Measurements from ENCODE around the gene PARN. TPM values are rescaled to one million over a fixed set of nuclear protein-coding genes. Genes with fewer than 3 reads are reported as not detected.
"Not testable (repeated sequence)": the region's sequence is repeated elsewhere in the genome, so short reads cannot be mapped to it uniquely, and the experiment has no call there.

The PARN gene
- total RNA-seq, 2 experiments from 2014 or later: 36.4 to 40.0 TPM

GRCh38 chr16:14449790-14450480, 180.1 kb downstream of the PARN start:
- no peak overlapping the region for H3K27ac Mint-ChIP-seq
- H3K9me3 Mint-ChIP-seq (ENCODE audit: insufficient read depth): no peaks in the 10 kb centered on the region
- no peaks in the 10 kb centered on the region for H3K36me3 Mint-ChIP-seq (ENCODE audit: low read depth)
- DNase-seq (no peak), ATAC-seq (no peak)
- no peaks in the 10 kb centered on the region for H3K27me3 Mint-ChIP-seq (ENCODE audit: low read depth)
- CTCF ChIA-PET: no interaction called here
- POLR2A ChIA-PET: no interaction called here
- no peaks in the 10 kb centered on the region for H3K4me1 Mint-ChIP-seq (ENCODE audit: low read depth)
- H3K4me3 Mint-ChIP-seq: no peak overlapping the region

GRCh38 chr16:14449334-14449733, 180.7 kb downstream of the PARN start:
- ChIA-PET POLR2A (no interaction called here), CTCF (no interaction called here)
- Mint-ChIP-seq H3K4me1 (ENCODE audit: low read depth) (no peaks in the 10 kb centered on the region), H3K36me3 (ENCODE audit: low read depth) (no peaks in the 10 kb centered on the region), H3K27ac (no peak overlapping the region), H3K9me3 (ENCODE audit: insufficient read depth) (no peaks in the 10 kb centered on the region), H3K27me3 (ENCODE audit: low read depth) (no peaks in the 10 kb centered on the region), H3K4me3 (no peak overlapping the region)
- no peak for DNase-seq
- ATAC-seq: no peak

GRCh38 chr16:14448879-14449278, 181.2 kb downstream of the PARN start:
- ChIA-PET POLR2A (no interaction called here), CTCF (no interaction called here)
- no peak for ATAC-seq
- H3K4me3 Mint-ChIP-seq: no peak overlapping the region
- no peaks in the 10 kb centered on the region for H3K36me3 Mint-ChIP-seq (ENCODE audit: low read depth)
- no peaks in the 10 kb centered on the region for H3K27me3 Mint-ChIP-seq (ENCODE audit: low read depth)
- no peaks in the 10 kb centered on the region for H3K4me1 Mint-ChIP-seq (ENCODE audit: low read depth)
- DNase-seq: no peak
- H3K9me3 Mint-ChIP-seq (ENCODE audit: insufficient read depth): no peaks in the 10 kb centered on the region
- no peak overlapping the region for H3K27ac Mint-ChIP-seq

- POLR2A ChIA-PET: no interaction called here
- H3K4me3 Mint-ChIP-seq: no peak overlapping the region
- H3K27ac Mint-ChIP-seq: no peak overlapping the region
- no peaks in the 10 kb centered on the region for H3K4me1 Mint-ChIP-seq (ENCODE audit: low read depth)
- H3K27me3 Mint-ChIP-seq (ENCODE audit: low read depth): no peaks in the 10 kb centered on the region
- DNase-seq (no peak), ATAC-seq (no peak)
- H3K36me3 Mint-ChIP-seq (ENCODE audit: low read depth): peaks cover 2% of the 10 kb centered on the region
- CTCF ChIA-PET: no interaction called here
- H3K9me3 Mint-ChIP-seq (ENCODE audit: insufficient read depth): no peaks in the 10 kb centered on the region
Measured at GRCh38 chr16:14447783-14448182, 182.3 kb downstream of the PARN start.

GRCh38 chr16:14446796-14447195, 183.3 kb downstream of the PARN start:
- H3K36me3 Mint-ChIP-seq (ENCODE audit: low read depth): peaks cover 2% of the 10 kb centered on the region
- POLR2A ChIA-PET: no interaction called here

GRCh38 chr16:14445937-14446715, 183.9 kb downstream of the PARN start:
- no peaks in the 10 kb centered on the region for H3K27me3 Mint-ChIP-seq (ENCODE audit: low read depth)
- H3K27ac Mint-ChIP-seq: no peak overlapping the region
- H3K36me3 Mint-ChIP-seq (ENCODE audit: low read depth): peaks cover 2% of the 10 kb centered on the region
- no peak overlapping the region for H3K4me3 Mint-ChIP-seq
- no peaks in the 10 kb centered on the region for H3K4me1 Mint-ChIP-seq (ENCODE audit: low read depth)
- ChIA-PET CTCF (no interaction called here), POLR2A (no interaction called here)
- ATAC-seq (no peak), DNase-seq (no peak)
- H3K9me3 Mint-ChIP-seq (ENCODE audit: insufficient read depth): no peaks in the 10 kb centered on the region

More at GRCh38 chr16:14446796-14447195, 183.3 kb downstream of the PARN start:
- CTCF ChIA-PET: no interaction called here
- no peaks in the 10 kb centered on the region for H3K27me3 Mint-ChIP-seq (ENCODE audit: low read depth)
- H3K9me3 Mint-ChIP-seq (ENCODE audit: insufficient read depth): no peaks in the 10 kb centered on the region
- ATAC-seq: no peak
- no peak for DNase-seq
- H3K4me3 Mint-ChIP-seq: no peak overlapping the region
- H3K4me1 Mint-ChIP-seq (ENCODE audit: low read depth): no peaks in the 10 kb centered on the region
- no peak overlapping the region for H3K27ac Mint-ChIP-seq

GRCh38 chr16:14444979-14445810, 184.9 kb downstream of the PARN start:
- Mint-ChIP-seq H3K36me3 (ENCODE audit: low read depth) (peaks cover 2% of the 10 kb centered on the region), H3K27ac (no peak overlapping the region), H3K27me3 (ENCODE audit: low read depth) (no peaks in the 10 kb centered on the region), H3K4me3 (no peak overlapping the region), H3K4me1 (ENCODE audit: low read depth) (no peaks in the 10 kb centered on the region), H3K9me3 (ENCODE audit: insufficient read depth) (no peaks in the 10 kb centered on the region)
- ChIA-PET CTCF (no interaction called here), POLR2A (no interaction called here)
- DNase-seq: no peak
- ATAC-seq: no peak

DNA sequence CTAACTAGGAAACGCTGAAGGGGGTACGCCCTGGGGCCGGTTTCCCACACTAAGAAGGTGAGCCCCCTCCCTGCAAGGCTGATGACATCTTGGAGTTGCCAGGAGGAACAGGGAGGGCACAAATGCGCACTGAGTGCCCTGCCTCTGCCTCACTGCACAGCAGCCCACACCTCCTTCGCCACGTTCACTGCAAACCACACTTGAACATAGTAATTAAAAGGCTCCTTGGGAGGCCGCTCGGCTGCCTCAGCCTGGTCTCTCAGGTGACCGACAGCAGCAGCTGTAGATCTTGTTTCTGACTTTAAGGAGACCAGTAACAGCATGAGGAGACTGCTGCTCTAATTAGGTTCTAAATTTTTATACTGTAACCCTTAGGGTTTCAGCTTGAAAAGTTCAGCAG, 188.5 kb downstream of the PARN start:
- H3K9me3 Mint-ChIP-seq (ENCODE audit: insufficient read depth); ATAC-seq: not testable (repeated sequence)

GRCh38 chr16:14438256-14438655, 191.8 kb downstream of the PARN start:
- POLR2A ChIA-PET: interaction anchor here (0.6 kb wide), 1 partner anchor 1290 kb away, joined by 4 read pairs; no protein-coding TSS in a partner anchor
- no peak for DNase-seq
- H3K4me1 Mint-ChIP-seq (ENCODE audit: low read depth): peaks cover 39% of the 10 kb centered on the region
- peaks cover 13% of the 10 kb centered on the region for H3K36me3 Mint-ChIP-seq (ENCODE audit: low read depth)
- no peak for ATAC-seq
- H3K27me3 Mint-ChIP-seq (ENCODE audit: low read depth): no peaks in the 10 kb centered on the region
- no peak overlapping the region for H3K27ac Mint-ChIP-seq
- H3K4me3 Mint-ChIP-seq: no peak overlapping the region
- H3K9me3 Mint-ChIP-seq (ENCODE audit: insufficient read depth): no peaks in the 10 kb centered on the region
- CTCF ChIA-PET: no interaction called here

More for the DNA sequence above, 188.5 kb downstream of the PARN start:
- DNase-seq; CTCF ChIA-PET; H3K27ac Mint-ChIP-seq; H3K36me3 Mint-ChIP-seq (ENCODE audit: low read depth); H3K4me3 Mint-ChIP-seq; POLR2A ChIA-PET; H3K27me3 Mint-ChIP-seq (ENCODE audit: low read depth): not testable (repeated sequence)
- H3K4me1 Mint-ChIP-seq (ENCODE audit: low read depth): peaks cover 21% of the 10 kb centered on the region

DNA sequence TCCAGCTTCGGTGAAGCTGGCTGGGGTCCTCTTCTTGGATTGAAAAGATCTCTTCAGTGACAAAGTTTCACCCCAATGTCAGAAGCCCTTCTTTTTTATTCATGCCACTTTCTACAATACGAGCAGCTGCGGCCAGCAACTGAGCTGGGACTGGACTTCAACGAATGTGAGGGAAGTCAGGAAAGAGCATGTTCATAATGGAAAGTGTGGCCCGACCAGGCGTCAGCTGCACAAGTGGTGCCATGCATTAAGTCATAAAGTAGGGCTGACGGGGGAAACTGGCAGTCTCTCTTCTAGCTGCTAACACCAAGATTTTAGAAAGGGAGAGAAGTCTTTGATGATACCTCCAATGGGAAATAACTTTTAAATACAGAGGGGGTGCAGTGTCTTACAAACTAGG, 192.6 kb downstream of the PARN start:
- peaks cover 39% of the 10 kb centered on the region for H3K4me1 Mint-ChIP-seq (ENCODE audit: low read depth)
- H3K4me3 Mint-ChIP-seq: no peak overlapping the region
- POLR2A ChIA-PET: no interaction called here
- H3K27me3 Mint-ChIP-seq (ENCODE audit: low read depth): no peaks in the 10 kb centered on the region
- H3K9me3 Mint-ChIP-seq (ENCODE audit: insufficient read depth): no peaks in the 10 kb centered on the region
- H3K27ac Mint-ChIP-seq: no peak overlapping the region
- CTCF ChIA-PET: no interaction called here
- H3K36me3 Mint-ChIP-seq (ENCODE audit: low read depth): peaks cover 14% of the 10 kb centered on the region
- no peak for DNase-seq
- ATAC-seq: no peak

GRCh38 chr16:14436401-14436955, 193.6 kb downstream of the PARN start:
- Mint-ChIP-seq H3K9me3 (ENCODE audit: insufficient read depth) (no peaks in the 10 kb centered on the region), H3K27me3 (ENCODE audit: low read depth) (no peaks in the 10 kb centered on the region), H3K4me3 (peak overlapping the region; percentile 37), H3K27ac (peak overlapping the region; percentile 75), H3K4me1 (ENCODE audit: low read depth) (peaks cover 39% of the 10 kb centered on the region), H3K36me3 (ENCODE audit: low read depth) (peaks cover 18% of the 10 kb centered on the region)
- ATAC-seq (peak; percentile 74), DNase-seq (peak; percentile 44)
- ChIA-PET POLR2A (no interaction called here), CTCF (no interaction called here)

DNA sequence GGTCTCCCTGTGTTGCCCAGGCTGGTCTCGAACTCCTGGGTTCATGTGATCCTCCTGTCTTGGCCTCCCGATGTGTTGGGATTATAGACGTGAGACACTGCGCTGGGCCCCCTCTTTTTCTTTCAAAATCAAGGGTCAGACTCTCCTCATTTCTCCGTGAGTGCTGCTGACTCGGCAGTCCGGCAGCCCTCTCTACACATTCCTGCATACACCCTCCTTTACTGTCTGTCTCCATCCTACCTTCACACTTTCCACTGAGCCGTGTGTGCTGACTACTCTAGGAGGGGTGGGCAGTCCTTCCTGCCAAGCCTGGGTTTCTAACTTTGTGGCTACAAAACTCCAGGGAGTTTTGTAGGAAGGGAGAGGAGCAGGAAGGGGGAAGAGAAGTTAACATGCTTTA, 195.2 kb downstream of the PARN start:
- Mint-ChIP-seq H3K27ac (peak overlapping the region; percentile 11), H3K36me3 (ENCODE audit: low read depth) (peaks cover 21% of the 10 kb centered on the region), H3K9me3 (ENCODE audit: insufficient read depth) (no peaks in the 10 kb centered on the region), H3K27me3 (ENCODE audit: low read depth) (no peaks in the 10 kb centered on the region), H3K4me3 (no peak overlapping the region), H3K4me1 (ENCODE audit: low read depth) (peaks cover 39% of the 10 kb centered on the region)
- POLR2A ChIA-PET: no interaction called here
- DNase-seq: no peak
- CTCF ChIA-PET: no interaction called here
- no peak for ATAC-seq

All from activated CD8-positive, alpha-beta T cell treated with anti-CD3 and anti-CD28 coated beads, Interleukin-2, amount 10 ng/mL, durations not matched to agents 7 days and 5 days (primary cell).